SK-N-SH (cell line): ENCODE results near the gene IMPA2.

Source experiments
- CHD2 ChIP-seq: fragments of 150-350 bp; IDR thresholded peaks from 2 replicates; pipeline ENCODE4 v1.6.1; 2018; ENCODE audit warnings: low read length; ENCODE audit not compliant: partially characterized antibody
- EP300 ChIP-seq, 2 experiments: IDR thresholded peaks; 2 replicates each; pipeline versions ENCODE4 v1.4.0 to v1.6.1; 2012; ENCODE audit warnings: borderline replicate concordance in 1 of 2, low read depth in 1 of 2, low read length in 1 of 2
- GABPA ChIP-seq: IDR thresholded peaks from 2 replicates; pipeline ENCODE4 v1.4.0; 2012; ENCODE audit warnings: low read depth, mild to moderate bottlenecking
- NFIC ChIP-seq: IDR thresholded peaks from 2 replicates; pipeline ENCODE4 v1.4.0; 2012; ENCODE audit warnings: borderline replicate concordance
- NRF1 ChIP-seq: IDR thresholded peaks from 2 replicates; pipeline ENCODE4 v1.6.1; 2012; ENCODE audit warnings: low read depth, mild to moderate bottlenecking, low read length
- POLR2AphosphoS5 ChIP-seq: IDR thresholded peaks from 2 replicates; pipeline ENCODE4 v1.6.1; 2012; ENCODE audit warnings: low read depth, low read length
- RAD21 ChIP-seq: IDR thresholded peaks from 2 replicates; pipeline ENCODE4 v1.6.1; 2012; ENCODE audit warnings: mild to moderate bottlenecking, low read length
- RCOR1 ChIP-seq: fragments of 150-350 bp; IDR thresholded peaks from 2 replicates; pipeline ENCODE4 v1.6.1; 2017; ENCODE audit warnings: antibody characterized with exemption, low read length
- SIN3A ChIP-seq: IDR thresholded peaks from 2 replicates; pipeline ENCODE4 v1.6.1; 2012; ENCODE audit warnings: low read depth, mild to moderate bottlenecking, low read length, moderate library complexity, borderline replicate concordance
- YY1 ChIP-seq: IDR thresholded peaks from 2 replicates; pipeline ENCODE4 v1.4.0; 2012; ENCODE audit warnings: low read depth, mild to moderate bottlenecking
- TF ChIP-seq, protein P1 (sequence below): fragments of 200-600 bp; sonication (generic); IDR thresholded peaks from 2 replicates; pipeline ENCODE4 v1.6.1; 2017; ENCODE audit warnings: antibody characterized with exemption, mild to moderate bottlenecking, moderate library complexity
- TF ChIP-seq, protein P2 (sequence below): IDR thresholded peaks from 2 replicates; pipeline ENCODE4 v1.4.0; 2012; ENCODE audit warnings: low read depth, borderline replicate concordance

DNA sequence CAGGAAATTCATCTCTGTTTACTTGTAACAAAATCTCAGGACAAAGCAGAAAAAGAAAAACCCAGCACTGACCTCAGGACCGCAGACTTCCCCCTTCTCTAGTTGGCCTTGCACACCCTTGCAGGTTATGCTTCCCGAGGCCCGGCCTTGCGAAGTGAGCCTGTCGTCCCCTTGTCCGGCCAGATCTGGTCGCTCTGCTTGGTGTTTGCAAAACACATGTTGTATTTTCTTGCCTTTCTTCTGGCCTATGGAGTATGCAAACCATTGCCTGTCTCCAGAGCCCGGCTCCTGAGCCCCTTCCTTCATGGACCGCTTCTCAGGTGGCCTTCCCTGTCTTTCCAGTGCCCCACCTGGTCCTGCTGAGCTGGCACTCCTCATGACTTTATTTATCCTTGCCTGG, 4.8 kb downstream of the IMPA2 start:
- TF ChIP-seq YY1, result no peak
- no peak for TF ChIP-seq NRF1
- no peak for TF ChIP-seq EP300 (IDR thresholded peaks at IDR 0.05; ENCODE audit: borderline replicate concordance in 1 of 2, low read depth in 1 of 2, low read length in 1 of 2)
- no peak for TF ChIP-seq NFIC
- TF ChIP-seq, protein P1, sequence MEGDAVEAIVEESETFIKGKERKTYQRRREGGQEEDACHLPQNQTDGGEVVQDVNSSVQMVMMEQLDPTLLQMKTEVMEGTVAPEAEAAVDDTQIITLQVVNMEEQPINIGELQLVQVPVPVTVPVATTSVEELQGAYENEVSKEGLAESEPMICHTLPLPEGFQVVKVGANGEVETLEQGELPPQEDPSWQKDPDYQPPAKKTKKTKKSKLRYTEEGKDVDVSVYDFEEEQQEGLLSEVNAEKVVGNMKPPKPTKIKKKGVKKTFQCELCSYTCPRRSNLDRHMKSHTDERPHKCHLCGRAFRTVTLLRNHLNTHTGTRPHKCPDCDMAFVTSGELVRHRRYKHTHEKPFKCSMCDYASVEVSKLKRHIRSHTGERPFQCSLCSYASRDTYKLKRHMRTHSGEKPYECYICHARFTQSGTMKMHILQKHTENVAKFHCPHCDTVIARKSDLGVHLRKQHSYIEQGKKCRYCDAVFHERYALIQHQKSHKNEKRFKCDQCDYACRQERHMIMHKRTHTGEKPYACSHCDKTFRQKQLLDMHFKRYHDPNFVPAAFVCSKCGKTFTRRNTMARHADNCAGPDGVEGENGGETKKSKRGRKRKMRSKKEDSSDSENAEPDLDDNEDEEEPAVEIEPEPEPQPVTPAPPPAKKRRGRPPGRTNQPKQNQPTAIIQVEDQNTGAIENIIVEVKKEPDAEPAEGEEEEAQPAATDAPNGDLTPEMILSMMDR, result no peak
- no peak for TF ChIP-seq RAD21
- TF ChIP-seq, protein P2, sequence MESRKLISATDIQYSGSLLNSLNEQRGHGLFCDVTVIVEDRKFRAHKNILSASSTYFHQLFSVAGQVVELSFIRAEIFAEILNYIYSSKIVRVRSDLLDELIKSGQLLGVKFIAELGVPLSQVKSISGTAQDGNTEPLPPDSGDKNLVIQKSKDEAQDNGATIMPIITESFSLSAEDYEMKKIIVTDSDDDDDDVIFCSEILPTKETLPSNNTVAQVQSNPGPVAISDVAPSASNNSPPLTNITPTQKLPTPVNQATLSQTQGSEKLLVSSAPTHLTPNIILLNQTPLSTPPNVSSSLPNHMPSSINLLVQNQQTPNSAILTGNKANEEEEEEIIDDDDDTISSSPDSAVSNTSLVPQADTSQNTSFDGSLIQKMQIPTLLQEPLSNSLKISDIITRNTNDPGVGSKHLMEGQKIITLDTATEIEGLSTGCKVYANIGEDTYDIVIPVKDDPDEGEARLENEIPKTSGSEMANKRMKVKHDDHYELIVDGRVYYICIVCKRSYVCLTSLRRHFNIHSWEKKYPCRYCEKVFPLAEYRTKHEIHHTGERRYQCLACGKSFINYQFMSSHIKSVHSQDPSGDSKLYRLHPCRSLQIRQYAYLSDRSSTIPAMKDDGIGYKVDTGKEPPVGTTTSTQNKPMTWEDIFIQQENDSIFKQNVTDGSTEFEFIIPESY, result no peak
- TF ChIP-seq POLR2AphosphoS5, result no peak
- no peak for TF ChIP-seq CHD2
- no peak for TF ChIP-seq SIN3A
- no peak for TF ChIP-seq RCOR1
- no peak for TF ChIP-seq GABPA
